Measurements from ENCODE around the gene USH2A.
A peak's percentile ranks its signal among the peaks of the same experiment; 100 is the strongest.

Gene USH2A

GRCh38 chr1:216422821-216423520, at the start of gene USH2A:
Gene USH2A (minus strand): TSS chr1:216423448. CDS start chr1:216422336, 1,112 bp downstream.
- DNase-seq (ENCODE audit: low read depth, low spot score), result peak; percentile 7

- no peak for DNase-seq (ENCODE audit: low read depth, low spot score)
Measured at GRCh38 chr1:216466162-216466801, 43.0 kb upstream of the USH2A start.

- DNase-seq (ENCODE audit: low read depth, low spot score), result no peak
Measured at GRCh38 chr1:216464489-216464888, 41.2 kb upstream of the USH2A start.

- no peak for DNase-seq (ENCODE audit: low read depth, low spot score)
Measured at GRCh38 chr1:216462066-216462775, 39.0 kb upstream of the USH2A start.

GRCh38 chr1:216461466-216461865, 38.2 kb upstream of the USH2A start:
- no peak for DNase-seq (ENCODE audit: low read depth, low spot score)

GRCh38 chr1:216459651-216460207, 36.5 kb upstream of the USH2A start:
- no peak for DNase-seq (ENCODE audit: low read depth, low spot score)

- DNase-seq (ENCODE audit: low read depth, low spot score), result no peak
Measured at GRCh38 chr1:216458812-216459211, 35.6 kb upstream of the USH2A start.

GRCh38 chr1:216457356-216457755, 34.1 kb upstream of the USH2A start:
- DNase-seq (ENCODE audit: low read depth, low spot score), result no peak

- no peak for DNase-seq (ENCODE audit: low read depth, low spot score)
Measured at GRCh38 chr1:216456682-216457081, 33.4 kb upstream of the USH2A start.

GRCh38 chr1:216453777-216454176, 30.5 kb upstream of the USH2A start:
- DNase-seq (ENCODE audit: low read depth, low spot score), result no peak

GRCh38 chr1:216450227-216450626, 27.0 kb upstream of the USH2A start:
- no peak for DNase-seq (ENCODE audit: low read depth, low spot score)

GRCh38 chr1:216448011-216448510, 24.8 kb upstream of the USH2A start:
- DNase-seq (ENCODE audit: low read depth, low spot score), result no peak

- no peak for DNase-seq (ENCODE audit: low read depth, low spot score)
Measured at GRCh38 chr1:216437603-216438002, 14.4 kb upstream of the USH2A start.

GRCh38 chr1:216434232-216434631, 11.0 kb upstream of the USH2A start:
- no peak for DNase-seq (ENCODE audit: low read depth, low spot score)

GRCh38 chr1:216433175-216433574, 9.9 kb upstream of the USH2A start:
- DNase-seq (ENCODE audit: low read depth, low spot score), result no peak

- DNase-seq (ENCODE audit: low read depth, low spot score), result no peak
Measured at GRCh38 chr1:216430744-216431143, 7.5 kb upstream of the USH2A start.

- DNase-seq (ENCODE audit: low read depth, low spot score), result no peak
Measured at GRCh38 chr1:216425577-216425976, 2.3 kb upstream of the USH2A start.

GRCh38 chr1:216420746-216421145, 2.5 kb downstream of the USH2A start:
- DNase-seq (ENCODE audit: low read depth, low spot score), result no peak

GRCh38 chr1:216420263-216420662, 3.0 kb downstream of the USH2A start:
- DNase-seq (ENCODE audit: low read depth, low spot score), result no peak

GRCh38 chr1:216416488-216416887, 6.8 kb downstream of the USH2A start:
- DNase-seq (ENCODE audit: low read depth, low spot score), result no peak

- DNase-seq (ENCODE audit: low read depth, low spot score), result no peak
Measured at GRCh38 chr1:216410026-216410425, 13.2 kb downstream of the USH2A start.

GRCh38 chr1:216390956-216391355, 32.3 kb downstream of the USH2A start:
- no peak for DNase-seq (ENCODE audit: low read depth, low spot score)
